Transverse colon (tissue), 3 donors: Measurements from ENCODE around the gene EPHB2.

Experiments
- POLR2A ChIP-seq: fragments of 450-650 bp; IDR thresholded peaks from one replicate; pipeline ENCODE4 v1.6.1; 2016; ENCODE audit warnings: antibody characterized with exemption, mild to moderate bottlenecking, moderate library complexity
- POLR2AphosphoS5 ChIP-seq, 3 donors: sonication (generic); formaldehyde crosslinking; IDR thresholded peaks; one replicate each; pipeline ENCODE4 v1.6.1; 2016; ENCODE audit warnings: antibody characterized with exemption in 3 of 3

DNA sequence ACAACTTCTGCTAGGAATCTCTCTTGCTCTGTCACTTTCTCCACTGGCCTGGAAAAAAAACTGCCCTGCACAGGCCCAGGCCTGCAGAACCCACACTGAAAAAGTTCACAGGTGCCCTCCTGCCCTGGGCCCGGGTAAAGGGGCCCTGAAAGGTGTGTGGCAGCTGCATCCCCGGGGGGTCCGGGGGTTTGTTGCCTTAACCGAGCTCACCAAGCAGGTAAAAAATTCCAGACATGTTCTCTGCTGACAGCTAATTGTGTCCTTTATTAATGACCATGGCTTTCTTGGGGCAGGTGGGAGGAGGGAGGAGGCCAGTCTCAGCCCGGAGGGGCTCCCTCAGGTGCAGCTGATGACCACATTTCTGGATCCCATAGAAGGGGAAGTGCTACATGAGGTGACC is 139.1 kb downstream of the EPHB2 start:
- TF ChIP-seq POLR2AphosphoS5 (IDR thresholded peaks at IDR 0.05) (no peak), POLR2A (no peak)
